HepG2 (cell line): Measurements from ENCODE around the gene RPGRIP1. TPM values are rescaled to one million over a fixed set of nuclear protein-coding genes. Genes with fewer than 3 reads are reported as not detected.

ENCODE experiments used
- ARNT2 ChIP-seq: sonication (generic); formaldehyde crosslinking; IDR thresholded peaks from 2 replicates; pipeline ENCODE4 v1.8.0; 2022; ENCODE audit warnings: mild to moderate bottlenecking, low read depth, missing genetic modification reagents, moderate library complexity
- CHD2 ChIP-seq: IDR thresholded peaks from 2 replicates; pipeline ENCODE4 v1.6.1; 2011; ENCODE audit warnings: low read depth, low read length, improper control_type of control experiment
- EED ChIP-seq: sonication (generic); formaldehyde crosslinking; IDR thresholded peaks from 2 replicates; pipeline ENCODE4 v1.5.0; 2020; ENCODE audit warnings: mild to moderate bottlenecking, missing genetic modification reagents
- ELF1 ChIP-seq: sonication (generic); formaldehyde crosslinking; IDR thresholded peaks from 2 replicates; pipeline ENCODE4 v1.4.0; 2020; ENCODE audit warnings: missing genetic modification reagents
- EZH2 ChIP-seq: conservative IDR thresholded peaks from 2 replicates; pipeline ENCODE4 v1.6.1; 2012; ENCODE audit warnings: mild to moderate bottlenecking, low read depth, low read length, moderate library complexity
- FOSL1 ChIP-seq: sonication (generic); formaldehyde crosslinking; IDR thresholded peaks from 2 replicates; pipeline ENCODE4 v1.9.0; 2021; ENCODE audit warnings: missing genetic modification reagents, borderline replicate concordance
- HDAC1 ChIP-seq: sonication (generic); formaldehyde crosslinking; IDR thresholded peaks from 2 replicates; pipeline ENCODE4 v1.5.1; 2020; ENCODE audit warnings: mild to moderate bottlenecking, missing genetic modification reagents
- RAD21 ChIP-seq: fragments of 450-650 bp; formaldehyde crosslinking; IDR thresholded peaks from 2 replicates; pipeline ENCODE4 v1.5.0; 2020; ENCODE audit warnings: mild to moderate bottlenecking
- RFXAP ChIP-seq: sonication (generic); formaldehyde crosslinking; IDR thresholded peaks from 2 replicates; pipeline ENCODE4 v1.4.0; 2020; ENCODE audit warnings: missing genetic modification reagents, borderline replicate concordance
- SKIL ChIP-seq: sonication (generic); formaldehyde crosslinking; IDR thresholded peaks from 2 replicates; pipeline ENCODE4 v1.8.0; 2022; ENCODE audit warnings: missing genetic modification reagents, mild to moderate bottlenecking, moderate library complexity, borderline replicate concordance
- TBP ChIP-seq: sonication (generic); formaldehyde crosslinking; IDR thresholded peaks from 2 replicates; pipeline ENCODE4 v1.5.0; 2020; ENCODE audit warnings: missing genetic modification reagents
- TEAD3 ChIP-seq: optimal IDR thresholded peaks from 2 replicates; pipeline ENCODE3; 2016; ENCODE audit warnings: borderline replicate concordance
- ZFX ChIP-seq: sonication (generic); formaldehyde crosslinking; IDR thresholded peaks from 2 replicates; pipeline ENCODE4 v1.4.0; 2020; ENCODE audit warnings: mild to moderate bottlenecking, low read depth, missing genetic modification reagents, moderate library complexity
- ZFY ChIP-seq: sonication (generic); formaldehyde crosslinking; IDR thresholded peaks from 2 replicates; pipeline ENCODE4 v1.4.0; 2020; ENCODE audit warnings: missing genetic modification reagents
- ZNF20 ChIP-seq: sonication (generic); formaldehyde crosslinking; IDR thresholded peaks from 2 replicates; pipeline ENCODE4 v1.4.0; 2020; ENCODE audit warnings: mild to moderate bottlenecking, moderate library complexity, missing genetic modification reagents
- ZNF224 ChIP-seq: sonication (generic); formaldehyde crosslinking; IDR thresholded peaks from 2 replicates; pipeline ENCODE4 v1.5.0; 2020; ENCODE audit warnings: mild to moderate bottlenecking, missing genetic modification reagents
- ZNF251 ChIP-seq: sonication (generic); formaldehyde crosslinking; IDR thresholded peaks from 2 replicates; pipeline ENCODE4 v1.9.0; 2021; ENCODE audit warnings: mild to moderate bottlenecking, missing genetic modification reagents
- ZNF253 ChIP-seq: sonication (generic); formaldehyde crosslinking; IDR thresholded peaks from 2 replicates; pipeline ENCODE4 v1.8.0; 2022; ENCODE audit warnings: mild to moderate bottlenecking, missing genetic modification reagents, borderline replicate concordance
- ZNF326 ChIP-seq: sonication (generic); formaldehyde crosslinking; IDR thresholded peaks from 2 replicates; pipeline ENCODE4 v1.4.0; 2020; ENCODE audit warnings: missing genetic modification reagents, borderline replicate concordance
- ZNF350 ChIP-seq: sonication (generic); formaldehyde crosslinking; IDR thresholded peaks from 2 replicates; pipeline ENCODE4 v1.4.0; 2020; ENCODE audit warnings: mild to moderate bottlenecking, low read depth, missing genetic modification reagents, borderline replicate concordance
- ZNF772 ChIP-seq: sonication (generic); formaldehyde crosslinking; IDR thresholded peaks from 2 replicates; pipeline ENCODE4 v1.5.0; 2020; ENCODE audit warnings: mild to moderate bottlenecking, missing genetic modification reagents
- ZNF776 ChIP-seq: sonication (generic); formaldehyde crosslinking; IDR thresholded peaks from 2 replicates; pipeline ENCODE4 v1.4.0; 2020; ENCODE audit warnings: mild to moderate bottlenecking, missing genetic modification reagents
- polyA plus RNA-seq, 8 experiments: library from polyadenylated mRNA; depleted of rRNA in 3 of 8; stranded (reverse) in 7 of 8; unstranded in 1 of 8; fragments of >200 nt; fragmentation: Illumina TruSeq in 4 of 8; extraction: Trizol in 4 of 8; gene quantifications; 2 replicates each; pipeline versions ENCODE4 v1.2.1 to v1.2.3, GENCODE V29; 2011 to 2016; ENCODE audit warnings: low read depth in 4 of 8, missing spikeins in 1 of 8, mixed read lengths in 1 of 8; ENCODE audit not compliant: insufficient read depth in 1 of 8
- total RNA-seq, 5 experiments: library from RNA; depleted of rRNA; stranded (reverse); fragments of >200 nt; fragmentation: Illumina TruSeq; extraction: Trizol; gene quantifications; 2 replicates each; pipeline ENCODE4 v1.2.3, GENCODE V29; 2016; ENCODE audit warnings: low read depth in 1 of 5
- TF ChIP-seq, protein P1 (sequence below): sonication (generic); formaldehyde crosslinking; IDR thresholded peaks from 2 replicates; pipeline ENCODE4 v1.8.1; 2023; ENCODE audit warnings: mild to moderate bottlenecking, moderate library complexity, missing genetic modification reagents
- TF ChIP-seq, protein P2 (sequence below): sonication (generic); formaldehyde crosslinking; IDR thresholded peaks from 2 replicates; pipeline ENCODE4 v1.4.0; 2020; ENCODE audit warnings: missing genetic modification reagents
- TF ChIP-seq, protein P3 (sequence below): IDR thresholded peaks from 2 replicates; pipeline ENCODE4 v1.6.1; 2016

The RPGRIP1 gene
- total and polyA plus RNA-seq, 2 of the 13 experiments (the other 11 are each of a cell fraction or from before 2014, with no cell fraction given), result 0.13 to 1.1 TPM

DNA sequence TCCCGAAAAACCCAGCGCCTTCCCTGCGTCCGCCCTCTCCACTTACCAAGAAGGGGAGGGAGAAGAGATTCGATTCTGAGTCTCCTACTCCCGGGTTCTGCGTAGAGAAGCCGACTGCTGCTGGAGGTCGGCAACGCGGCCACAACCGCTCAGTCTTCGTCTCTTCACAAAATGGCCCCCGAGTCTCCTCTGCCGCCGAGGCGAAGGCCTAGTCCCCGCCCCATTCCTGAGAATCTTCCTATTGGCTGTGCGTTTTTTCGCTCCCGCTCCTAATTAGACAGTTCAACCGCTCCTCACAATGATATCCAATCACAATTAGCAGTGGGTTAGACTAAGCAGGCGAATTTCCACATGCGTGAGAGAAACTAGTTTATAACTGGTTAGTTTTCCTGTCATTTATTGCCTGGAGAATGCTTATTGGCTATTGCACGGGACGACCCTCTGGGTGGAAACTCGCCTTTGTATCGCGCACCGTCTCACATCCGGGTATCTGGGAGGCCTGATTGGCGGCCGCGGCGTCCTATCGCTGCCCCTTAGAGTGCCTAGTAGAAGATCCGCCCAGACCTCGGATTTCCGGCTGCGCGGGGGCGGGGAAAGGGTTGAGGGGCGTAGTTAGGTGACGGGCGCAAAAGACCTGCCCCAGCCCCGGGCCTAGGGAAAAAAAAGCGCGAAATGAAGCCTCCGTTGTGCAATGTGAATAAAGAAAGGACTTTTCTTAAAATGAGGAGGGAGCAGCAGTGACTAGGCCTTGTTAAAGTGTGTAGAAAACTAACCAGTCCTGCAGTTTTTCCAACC, 10.4 kb upstream of the RPGRIP1 start, which contains the start of gene HNRNPC (continued):
- TF ChIP-seq, protein P1, sequence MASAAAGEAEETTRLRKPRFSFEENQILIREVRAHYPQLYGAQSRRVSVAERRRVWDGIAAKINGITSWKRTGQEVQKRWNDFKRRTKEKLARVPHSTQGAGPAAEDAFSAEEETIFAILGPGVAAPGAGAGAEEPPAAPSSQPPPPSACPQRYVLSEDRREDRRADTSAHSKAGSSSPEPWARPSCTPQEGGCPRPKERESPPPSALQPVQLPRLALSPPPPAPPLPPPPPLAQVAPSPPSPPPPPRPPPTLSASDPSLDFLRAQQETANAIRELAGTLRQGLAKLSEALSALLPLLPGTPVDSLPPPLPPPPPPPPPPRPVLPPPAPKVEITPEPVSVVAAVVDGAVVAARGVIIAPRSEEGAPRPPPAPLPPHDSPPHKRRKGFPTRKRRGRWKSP (CRISPR knock-in tag), result peak; percentile 86
- TF ChIP-seq EZH2 (no peak), ZNF224 (CRISPR knock-in tag) (0 out of 2 replicates have a peak, but pooled peaks have one; percentile 37), HDAC1 (CRISPR knock-in tag) (peak; percentile 32; the same call in 1 of the 2 replicates), ARNT2 (peak; percentile 88), ZNF326 (CRISPR knock-in tag) (no peak), TEAD3 (CRISPR knock-in tag) (no peak), ZNF772 (CRISPR knock-in tag) (peak; percentile 62), ZNF253 (no peak), ELF1 (CRISPR knock-in tag) (peak; percentile 88), ZNF20 (CRISPR knock-in tag) (0 out of 2 replicates have a peak, but pooled peaks have one; percentile 5), ZNF350 (CRISPR knock-in tag) (peak; percentile 95), TBP (0 out of 2 replicates have a peak, but pooled peaks have one; percentile 28), RAD21 (CRISPR knock-in tag) (peak; percentile 42; the same call in 1 of the 2 replicates), RFXAP (CRISPR knock-in tag) (peak; percentile 94; the same call in 1 of the 2 replicates), EED (CRISPR knock-in tag) (no peak; the same call in 1 of the 2 replicates), ZNF251 (CRISPR knock-in tag) (no peak), SKIL (CRISPR knock-in tag) (no peak), CHD2 (peak; percentile 84), ZFY (peak; percentile 99), FOSL1 (CRISPR knock-in tag) (no peak), ZNF776 (CRISPR knock-in tag) (peak; percentile 52; the same call in 1 of the 2 replicates), ZFX (peak; percentile 97)
- TF ChIP-seq, protein P2, sequence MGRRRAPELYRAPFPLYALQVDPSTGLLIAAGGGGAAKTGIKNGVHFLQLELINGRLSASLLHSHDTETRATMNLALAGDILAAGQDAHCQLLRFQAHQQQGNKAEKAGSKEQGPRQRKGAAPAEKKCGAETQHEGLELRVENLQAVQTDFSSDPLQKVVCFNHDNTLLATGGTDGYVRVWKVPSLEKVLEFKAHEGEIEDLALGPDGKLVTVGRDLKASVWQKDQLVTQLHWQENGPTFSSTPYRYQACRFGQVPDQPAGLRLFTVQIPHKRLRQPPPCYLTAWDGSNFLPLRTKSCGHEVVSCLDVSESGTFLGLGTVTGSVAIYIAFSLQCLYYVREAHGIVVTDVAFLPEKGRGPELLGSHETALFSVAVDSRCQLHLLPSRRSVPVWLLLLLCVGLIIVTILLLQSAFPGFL (CRISPR knock-in tag), result no peak
- TF ChIP-seq, protein P3, sequence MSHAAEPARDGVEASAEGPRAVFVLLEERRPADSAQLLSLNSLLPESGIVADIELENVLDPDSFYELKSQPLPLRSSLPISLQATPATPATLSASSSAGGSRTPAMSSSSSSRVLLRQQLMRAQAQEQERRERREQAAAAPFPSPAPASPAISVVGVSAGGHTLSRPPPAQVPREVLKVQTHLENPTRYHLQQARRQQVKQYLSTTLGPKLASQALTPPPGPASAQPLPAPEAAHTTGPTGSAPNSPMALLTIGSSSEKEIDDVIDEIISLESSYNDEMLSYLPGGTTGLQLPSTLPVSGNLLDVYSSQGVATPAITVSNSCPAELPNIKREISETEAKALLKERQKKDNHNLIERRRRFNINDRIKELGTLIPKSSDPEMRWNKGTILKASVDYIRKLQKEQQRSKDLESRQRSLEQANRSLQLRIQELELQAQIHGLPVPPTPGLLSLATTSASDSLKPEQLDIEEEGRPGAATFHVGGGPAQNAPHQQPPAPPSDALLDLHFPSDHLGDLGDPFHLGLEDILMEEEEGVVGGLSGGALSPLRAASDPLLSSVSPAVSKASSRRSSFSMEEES, result peak; percentile 65
